ENCODE results near the gene COL1A2.

COL1A2 gene

DNA sequence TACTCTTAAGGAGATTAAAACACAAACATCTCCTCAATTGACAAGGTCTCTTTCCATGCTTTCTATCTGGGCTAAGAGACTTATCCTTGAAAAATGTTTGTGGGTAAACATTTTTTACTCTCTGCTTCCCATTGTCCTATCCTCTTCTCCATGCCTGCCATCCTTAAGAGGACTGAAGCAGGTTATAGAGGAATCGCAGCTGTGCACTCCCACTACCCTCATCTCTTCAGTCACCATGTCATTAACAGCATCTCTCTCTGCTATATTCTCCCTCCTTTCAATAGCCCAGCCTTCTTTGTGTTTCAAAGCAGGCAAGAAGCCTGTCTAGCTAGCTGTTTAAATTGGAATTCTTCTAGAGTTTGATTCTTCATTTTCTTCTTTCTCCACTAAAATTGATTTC lies 22.6 kb downstream of the COL1A2 start:
- TF ChIP-seq, protein P1, sequence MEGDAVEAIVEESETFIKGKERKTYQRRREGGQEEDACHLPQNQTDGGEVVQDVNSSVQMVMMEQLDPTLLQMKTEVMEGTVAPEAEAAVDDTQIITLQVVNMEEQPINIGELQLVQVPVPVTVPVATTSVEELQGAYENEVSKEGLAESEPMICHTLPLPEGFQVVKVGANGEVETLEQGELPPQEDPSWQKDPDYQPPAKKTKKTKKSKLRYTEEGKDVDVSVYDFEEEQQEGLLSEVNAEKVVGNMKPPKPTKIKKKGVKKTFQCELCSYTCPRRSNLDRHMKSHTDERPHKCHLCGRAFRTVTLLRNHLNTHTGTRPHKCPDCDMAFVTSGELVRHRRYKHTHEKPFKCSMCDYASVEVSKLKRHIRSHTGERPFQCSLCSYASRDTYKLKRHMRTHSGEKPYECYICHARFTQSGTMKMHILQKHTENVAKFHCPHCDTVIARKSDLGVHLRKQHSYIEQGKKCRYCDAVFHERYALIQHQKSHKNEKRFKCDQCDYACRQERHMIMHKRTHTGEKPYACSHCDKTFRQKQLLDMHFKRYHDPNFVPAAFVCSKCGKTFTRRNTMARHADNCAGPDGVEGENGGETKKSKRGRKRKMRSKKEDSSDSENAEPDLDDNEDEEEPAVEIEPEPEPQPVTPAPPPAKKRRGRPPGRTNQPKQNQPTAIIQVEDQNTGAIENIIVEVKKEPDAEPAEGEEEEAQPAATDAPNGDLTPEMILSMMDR (IDR thresholded peaks at IDR 0.05; ENCODE audit: borderline replicate concordance, extremely low read depth, low read length, poor library complexity, severe bottlenecking): no peak
- no peak for TF ChIP-seq EZH2 (IDR thresholded peaks at IDR 0.05; ENCODE audit: borderline replicate concordance, low read depth, low read length, severe bottlenecking)
- Histone ChIP-seq H3K79me2 (ENCODE audit: insufficient read depth, low read length) (no peaks in the 10 kb centered on the region), H3K4me3 (ENCODE audit: low read depth in 1 of 2, low read length in 2 of 2) (no peak overlapping the region), H2AFZ (ENCODE audit: low read depth, low read length) (no peak overlapping the region), H3K9ac (ENCODE audit: low read depth, low read length) (no peak overlapping the region), H4K20me1 (ENCODE audit: insufficient read depth, low read length) (no peaks in the 10 kb centered on the region), H3K27ac (ENCODE audit: low read length) (no peak overlapping the region), H3K4me2 (ENCODE audit: insufficient read depth, low read length) (no peak overlapping the region), H3K4me1 (ENCODE audit: insufficient read depth, low read length) (no peaks in the 10 kb centered on the region), H3K9me3 (ENCODE audit: insufficient read depth, low read length, severe bottlenecking) (no peaks in the 10 kb centered on the region), H3K27me3 (ENCODE audit: insufficient read depth, low read length, poor library complexity) (peaks cover 5% of the 10 kb centered on the region), H3K36me3 (ENCODE audit: insufficient read depth, low read length) (no peaks in the 10 kb centered on the region)
- ATAC-seq (ENCODE audit: insufficient read depth, low read depth) (no peak), DNase-seq (no peak)

GRCh38 chr7:94417901-94418300 lies 23.2 kb downstream of the COL1A2 start:
- H3K4me1 ChIP-seq (ENCODE audit: insufficient read depth, low read length): no peaks in the 10 kb centered on the region
- ATAC-seq (ENCODE audit: insufficient read depth, low read depth) (no peak), DNase-seq (no peak)
- TF ChIP-seq EZH2 (IDR thresholded peaks at IDR 0.05; ENCODE audit: borderline replicate concordance, low read depth, low read length, severe bottlenecking): no peak
- TF ChIP-seq, protein P1 (IDR thresholded peaks at IDR 0.05; ENCODE audit: borderline replicate concordance, extremely low read depth, low read length, poor library complexity, severe bottlenecking): no peak
- H4K20me1 ChIP-seq (ENCODE audit: insufficient read depth, low read length): no peaks in the 10 kb centered on the region
- H3K4me2 ChIP-seq (ENCODE audit: insufficient read depth, low read length): no peak overlapping the region
- no peaks in the 10 kb centered on the region for H3K36me3 ChIP-seq (ENCODE audit: insufficient read depth, low read length)
- no peaks in the 10 kb centered on the region for H3K9me3 ChIP-seq (ENCODE audit: insufficient read depth, low read length, severe bottlenecking)
- no peak overlapping the region for H3K4me3 ChIP-seq (ENCODE audit: low read depth in 1 of 2, low read length in 2 of 2)
- H3K27me3 ChIP-seq (ENCODE audit: insufficient read depth, low read length, poor library complexity): peaks cover 5% of the 10 kb centered on the region
- no peaks in the 10 kb centered on the region for H3K79me2 ChIP-seq (ENCODE audit: insufficient read depth, low read length)
- no peak overlapping the region for H3K27ac ChIP-seq (ENCODE audit: low read length)
- H3K9ac ChIP-seq (ENCODE audit: low read depth, low read length): no peak overlapping the region
- H2AFZ ChIP-seq (ENCODE audit: low read depth, low read length): no peak overlapping the region

DNA sequence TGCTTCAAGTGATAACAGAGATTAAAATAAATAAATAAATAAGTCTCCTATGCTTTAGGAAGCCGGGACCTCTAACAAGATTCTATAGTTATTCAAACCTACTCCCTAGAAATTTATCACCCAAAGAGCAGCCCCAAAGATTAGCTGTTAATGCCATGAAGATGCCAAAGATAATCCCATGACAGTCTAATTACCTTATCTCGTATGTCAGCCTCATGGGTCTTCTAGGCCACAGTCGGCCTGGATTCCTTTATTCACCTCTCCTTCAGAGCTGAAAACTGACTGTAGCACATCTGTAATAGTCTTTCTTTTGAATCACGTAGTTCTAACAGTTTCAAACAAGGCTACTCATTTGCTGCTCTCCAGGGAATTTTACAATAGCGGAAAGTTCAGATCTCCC lies 24.2 kb downstream of the COL1A2 start:
- H2AFZ ChIP-seq (ENCODE audit: low read depth, low read length): no peak overlapping the region
- DNase-seq: no peak
- no peaks in the 10 kb centered on the region for H4K20me1 ChIP-seq (ENCODE audit: insufficient read depth, low read length)
- H3K27ac ChIP-seq (ENCODE audit: low read length): no peak overlapping the region
- no peak overlapping the region for H3K4me2 ChIP-seq (ENCODE audit: insufficient read depth, low read length)
- no peak overlapping the region for H3K9ac ChIP-seq (ENCODE audit: low read depth, low read length)
- no peak for ATAC-seq (ENCODE audit: insufficient read depth, low read depth)
- H3K4me1 ChIP-seq (ENCODE audit: insufficient read depth, low read length): no peaks in the 10 kb centered on the region
- TF ChIP-seq, protein P1 (IDR thresholded peaks at IDR 0.05; ENCODE audit: borderline replicate concordance, extremely low read depth, low read length, poor library complexity, severe bottlenecking): no peak
- TF ChIP-seq EZH2 (IDR thresholded peaks at IDR 0.05; ENCODE audit: borderline replicate concordance, low read depth, low read length, severe bottlenecking): no peak
- H3K27me3 ChIP-seq (ENCODE audit: insufficient read depth, low read length, poor library complexity): peaks cover 1% of the 10 kb centered on the region
- no peak overlapping the region for H3K4me3 ChIP-seq (ENCODE audit: low read depth in 1 of 2, low read length in 2 of 2)
- H3K79me2 ChIP-seq (ENCODE audit: insufficient read depth, low read length): no peaks in the 10 kb centered on the region
- no peaks in the 10 kb centered on the region for H3K36me3 ChIP-seq (ENCODE audit: insufficient read depth, low read length)
- no peaks in the 10 kb centered on the region for H3K9me3 ChIP-seq (ENCODE audit: insufficient read depth, low read length, severe bottlenecking)

DNA sequence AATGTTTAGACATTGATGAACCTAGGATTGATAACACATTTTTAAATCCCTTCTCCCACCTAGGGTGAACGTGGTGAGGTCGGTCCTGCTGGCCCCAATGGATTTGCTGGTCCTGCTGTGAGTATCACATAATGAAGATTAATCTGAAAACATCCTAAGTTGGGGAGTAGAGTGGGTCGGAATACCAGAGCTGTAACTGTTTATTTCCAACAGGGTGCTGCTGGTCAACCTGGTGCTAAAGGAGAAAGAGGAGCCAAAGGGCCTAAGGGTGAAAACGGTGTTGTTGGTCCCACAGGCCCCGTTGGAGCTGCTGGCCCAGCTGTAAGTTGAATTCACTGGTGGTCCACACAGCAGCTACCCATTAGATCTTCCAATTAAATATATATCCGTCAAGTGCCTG lies 25.6 kb downstream of the COL1A2 start:
- H2AFZ ChIP-seq (ENCODE audit: low read depth, low read length): no peak overlapping the region
- H3K4me3 ChIP-seq (ENCODE audit: low read depth in 1 of 2, low read length in 2 of 2): no peak overlapping the region
- no peak overlapping the region for H3K4me2 ChIP-seq (ENCODE audit: insufficient read depth, low read length)
- H3K36me3 ChIP-seq (ENCODE audit: insufficient read depth, low read length): no peaks in the 10 kb centered on the region
- no peak overlapping the region for H3K27ac ChIP-seq (ENCODE audit: low read length)
- ATAC-seq (ENCODE audit: insufficient read depth, low read depth): no peak
- H3K27me3 ChIP-seq (ENCODE audit: insufficient read depth, low read length, poor library complexity): no peaks in the 10 kb centered on the region
- no peaks in the 10 kb centered on the region for H4K20me1 ChIP-seq (ENCODE audit: insufficient read depth, low read length)
- H3K9me3 ChIP-seq (ENCODE audit: insufficient read depth, low read length, severe bottlenecking): no peaks in the 10 kb centered on the region
- no peak overlapping the region for H3K9ac ChIP-seq (ENCODE audit: low read depth, low read length)
- TF ChIP-seq, protein P1 (IDR thresholded peaks at IDR 0.05; ENCODE audit: borderline replicate concordance, extremely low read depth, low read length, poor library complexity, severe bottlenecking): no peak
- TF ChIP-seq EZH2 (IDR thresholded peaks at IDR 0.05; ENCODE audit: borderline replicate concordance, low read depth, low read length, severe bottlenecking): no peak
- no peak for DNase-seq
- no peaks in the 10 kb centered on the region for H3K4me1 ChIP-seq (ENCODE audit: insufficient read depth, low read length)
- no peaks in the 10 kb centered on the region for H3K79me2 ChIP-seq (ENCODE audit: insufficient read depth, low read length)
